PC-3 (cell line): ENCODE data around the gene CAP2. TPM values are rescaled to one million over a fixed set of nuclear protein-coding genes. Genes with fewer than 3 reads are reported as not detected.

Experiments used
- ATAC-seq: fragments of 200-7000 bp; cut with Tn5 transposase; 2 replicates; pipeline ENCODE4 v1.9.1; 2020; ENCODE audit warnings: mild to moderate bottlenecking, moderate library complexity
- BruUV-seq: library from RNA; stranded (reverse); fragments of 400-500 nt; replicated peaks from 2 replicates; lab custom pipeline; 2021; lab: Mats Ljungman, UMichigan
- CTCF ChIA-PET: fragments of 300-600 bp; sonication (Branson Sonifier 250); formaldehyde crosslinking; loops from one replicate; lab custom pipeline; 2022; ENCODE audit warnings: antibody characterized with exemption; lab: Charles Lee
- POLR2A ChIA-PET: fragments of 300-600 bp; sonication (Branson Sonifier 250); formaldehyde crosslinking; loops from one replicate; lab custom pipeline; 2022; ENCODE audit warnings: antibody characterized with exemption; ENCODE audit not compliant: unreplicated experiment; lab: Charles Lee
- DNase-seq: peaks from one replicate; pipeline ENCODE4 v3.0.0-alpha.2; 2015
- H2AFZ ChIP-seq: fragments of 300-600 bp; sonication (generic); 2 replicates; pipeline ENCODE4 v1.6.0; 2016; ENCODE audit warnings: antibody characterized with exemption, low read length
- H3F3A ChIP-seq: fragments of 300-600 bp; sonication (generic); one replicate; pipeline ENCODE4 v1.6.0; 2017; ENCODE audit warnings: antibody characterized with exemption, low read length, control low read depth, mild to moderate bottlenecking; ENCODE audit not compliant: unreplicated experiment
- H3K27ac ChIP-seq: fragments of 300-600 bp; sonication (generic); 2 replicates; pipeline ENCODE4 v1.5.1; 2016; ENCODE audit warnings: mild to moderate bottlenecking, low read length
- H3K27me3 ChIP-seq: fragments of 300-600 bp; sonication (generic); 2 replicates; pipeline ENCODE4 v1.6.1; 2016; ENCODE audit warnings: low read length, mixed read lengths
- H3K36me3 ChIP-seq: fragments of 300-600 bp; sonication (generic); 2 replicates; pipeline ENCODE4 v1.6.1; 2016; ENCODE audit warnings: low read depth, mixed run types, low read length, mixed read lengths
- H3K4me1 ChIP-seq: fragments of 300-600 bp; sonication (generic); 2 replicates; pipeline ENCODE4 v1.5.1; 2016; ENCODE audit warnings: low read length; ENCODE audit not compliant: insufficient read depth
- H3K4me2 ChIP-seq: fragments of 300-600 bp; sonication (generic); 2 replicates; pipeline ENCODE4 v1.6.0; 2016; ENCODE audit warnings: low read length
- H3K4me3 ChIP-seq: fragments of 300-600 bp; sonication (generic); 2 replicates; pipeline ENCODE4 v1.5.1; 2016; ENCODE audit warnings: mild to moderate bottlenecking, low read length, mixed read lengths
- H3K79me2 ChIP-seq: fragments of 300-600 bp; sonication (generic); 2 replicates; pipeline ENCODE4 v1.6.1; 2017; ENCODE audit warnings: low read length, mixed read lengths
- H3K9ac ChIP-seq: fragments of 300-600 bp; sonication (generic); 2 replicates; pipeline ENCODE4 v1.6.0; 2016; ENCODE audit warnings: mild to moderate bottlenecking, low read length
- H3K9me2 ChIP-seq: fragments of 300-600 bp; sonication (generic); replicated peaks from 2 replicates; pipeline ENCODE4 v1.6.1; 2016; ENCODE audit warnings: mixed run types, low read length, mixed read lengths
- H3K9me3 ChIP-seq: fragments of 300-600 bp; sonication (generic); 2 replicates; pipeline ENCODE4 v1.6.1; 2016; ENCODE audit warnings: low read length, mixed read lengths
- H4K20me1 ChIP-seq: fragments of 300-600 bp; sonication (generic); 2 replicates; pipeline ENCODE4 v1.6.1; 2016; ENCODE audit warnings: low read length, mixed read lengths
- CTCF ChIP-seq: fragments of 300-600 bp; sonication (generic); conservative IDR thresholded peaks from 2 replicates; pipeline ENCODE4 v1.5.1; 2017; ENCODE audit warnings: antibody characterized with exemption, low read depth, mild to moderate bottlenecking, low read length
- EZH2 ChIP-seq: fragments of 300-600 bp; sonication (generic); IDR thresholded peaks from one replicate; pipeline ENCODE4 v1.6.1; 2017; ENCODE audit warnings: antibody characterized with exemption, mild to moderate bottlenecking, low read length; ENCODE audit not compliant: unreplicated experiment
- EZH2phosphoT487 ChIP-seq: fragments of 300-600 bp; sonication (generic); IDR thresholded peaks from 2 replicates; pipeline ENCODE4 v1.6.1; 2018; ENCODE audit warnings: mild to moderate bottlenecking, antibody characterized with exemption, low read length, borderline replicate concordance
- intact Hi-C: fragments of 100-400 bp; cut with micrococcal nuclease; formaldehyde crosslinking; loops from 2 replicates; pipeline ENCODE4 v1.9.0; 2023
- total RNA-seq: library from RNA; depleted of rRNA; stranded (reverse); fragments of >200 nt; gene quantifications from 2 replicates; pipeline ENCODE4 v1.2.3, GENCODE V29; 2014

CAP2 gene
- total RNA-seq, 1 experiment from 2014 or later: 8.2 TPM

GRCh38 chr6:17446713-17447112 lies 53.3 kb downstream of the CAP2 start:
- ATAC-seq (no peak), DNase-seq (no peak)
- no peak overlapping the region for H2AFZ ChIP-seq
- no TSS peak for BruUV-seq
- no peaks in the 10 kb centered on the region for H3K4me1 ChIP-seq
- H3K27ac ChIP-seq: no peak overlapping the region
- TF ChIP-seq EZH2: no peak
- TF ChIP-seq CTCF: no peak
- TF ChIP-seq EZH2phosphoT487: no peak
- no peaks in the 10 kb centered on the region for H4K20me1 ChIP-seq
- no peak overlapping the region for H3K9ac ChIP-seq
- H3K9me2 ChIP-seq: no peaks in the 10 kb centered on the region
- H3K4me2 ChIP-seq: no peak overlapping the region
- no peaks in the 10 kb centered on the region for H3K79me2 ChIP-seq
- no peaks in the 10 kb centered on the region for H3K9me3 ChIP-seq
- intact Hi-C loops: no loop called here
- H3F3A ChIP-seq: no peaks in the 10 kb centered on the region
- CTCF ChIA-PET: no interaction called here
- no peaks in the 10 kb centered on the region for H3K27me3 ChIP-seq
- no peaks in the 10 kb centered on the region for H3K36me3 ChIP-seq
- POLR2A ChIA-PET: no interaction called here
- H3K4me3 ChIP-seq: no peak overlapping the region

GRCh38 chr6:17448165-17448564 lies 54.8 kb downstream of the CAP2 start:
- H3K27me3 ChIP-seq: no peaks in the 10 kb centered on the region
- ATAC-seq (no peak), DNase-seq (no peak)
- H2AFZ ChIP-seq: no peak overlapping the region
- no peaks in the 10 kb centered on the region for H4K20me1 ChIP-seq
- BruUV-seq: no TSS peak
- CTCF ChIA-PET: no interaction called here
- intact Hi-C loops: no loop called here
- no peaks in the 10 kb centered on the region for H3F3A ChIP-seq
- TF ChIP-seq CTCF: no peak
- TF ChIP-seq EZH2: no peak
- TF ChIP-seq EZH2phosphoT487: no peak
- H3K9me3 ChIP-seq: no peaks in the 10 kb centered on the region
- no peak overlapping the region for H3K4me2 ChIP-seq
- POLR2A ChIA-PET: no interaction called here
- H3K36me3 ChIP-seq: no peaks in the 10 kb centered on the region
- no peak overlapping the region for H3K9ac ChIP-seq
- H3K4me3 ChIP-seq: no peak overlapping the region
- no peak overlapping the region for H3K27ac ChIP-seq
- H3K4me1 ChIP-seq: no peaks in the 10 kb centered on the region
- H3K9me2 ChIP-seq: no peaks in the 10 kb centered on the region
- H3K79me2 ChIP-seq: no peaks in the 10 kb centered on the region

GRCh38 chr6:17450397-17450796 lies 57.0 kb downstream of the CAP2 start:
- CTCF ChIA-PET: no interaction called here
- Histone ChIP-seq H3K9me2 (no peaks in the 10 kb centered on the region), H3K4me1 (no peaks in the 10 kb centered on the region), H3K9ac (no peak overlapping the region), H3K4me2 (no peak overlapping the region), H2AFZ (no peak overlapping the region), H4K20me1 (no peaks in the 10 kb centered on the region), H3K27ac (no peak overlapping the region), H3F3A (no peaks in the 10 kb centered on the region), H3K79me2 (no peaks in the 10 kb centered on the region), H3K4me3 (no peak overlapping the region), H3K9me3 (no peaks in the 10 kb centered on the region), H3K27me3 (no peaks in the 10 kb centered on the region), H3K36me3 (peaks cover 3% of the 10 kb centered on the region; the same call in 1 of the 2 replicates)
- ATAC-seq: no peak
- TF ChIP-seq CTCF (no peak), EZH2 (no peak), EZH2phosphoT487 (no peak)
- intact Hi-C loops: no loop called here
- no peak for DNase-seq
- BruUV-seq: no TSS peak
- POLR2A ChIA-PET: no interaction called here
